H1 (cell line): ENCODE measurements around the gene STXBP6. TPM values are rescaled to one million over a fixed set of nuclear protein-coding genes. Genes with fewer than 3 reads are reported as not detected.

Source experiments
- CTCF ChIA-PET: fragments of 300-600 bp; sonication (Branson Sonifier 250); formaldehyde crosslinking; loops from one replicate; lab custom pipeline; 2021; ENCODE audit not compliant: partially characterized antibody; lab: Charles Lee
- POLR2A ChIA-PET: fragments of 300-600 bp; sonication (Branson Sonifier 250); formaldehyde crosslinking; loops from one replicate; lab custom pipeline; 2021; ENCODE audit warnings: inconsistent platforms; ENCODE audit not compliant: partially characterized antibody; lab: Charles Lee
- DNase-seq, 2 experiments: peaks; one replicate each; pipeline versions ENCODE4 v3.0.0 to v3.0.0-alpha.2; 2010 to 2022; ENCODE audit warnings: low spot score in 2 of 2, low read depth in 1 of 2, mixed read lengths in 1 of 2
- FAIRE-seq: peaks from 2 replicates; lab custom pipeline; 2011; peaks lifted over from hg19 to GRCh38; lab: Jason Lieb, UNC
- H2AFZ ChIP-seq: 2 replicates; pipeline ENCODE4 v1.8.1; 2012; ENCODE audit warnings: low read length, inconsistent platforms
- H2AK5ac ChIP-seq: 2 replicates; pipeline ENCODE4 v1.6.1; 2013; ENCODE audit warnings: low read depth, low read length
- H2BK120ac ChIP-seq: replicated peaks from 2 replicates; pipeline ENCODE3; 2013; ENCODE audit warnings: low read depth, low read length, inconsistent platforms
- H2BK12ac ChIP-seq: 2 replicates; pipeline ENCODE4 v1.6.1; 2013; ENCODE audit warnings: low read depth, low read length
- H2BK15ac ChIP-seq: 2 replicates; pipeline ENCODE4 v1.6.1; 2013; ENCODE audit warnings: low read length
- H2BK20ac ChIP-seq: 2 replicates; pipeline ENCODE4 v1.6.1; 2013; ENCODE audit warnings: low read length
- H2BK5ac ChIP-seq: 2 replicates; pipeline ENCODE4 v1.6.1; 2013; ENCODE audit warnings: low read depth, low read length
- H3K14ac ChIP-seq: 2 replicates; pipeline ENCODE4 v1.6.1; 2013; ENCODE audit warnings: inconsistent platforms; ENCODE audit not compliant: insufficient read length
- H3K18ac ChIP-seq: 2 replicates; pipeline ENCODE4 v1.6.1; 2013; ENCODE audit warnings: low read length; ENCODE audit errors: extremely low read depth
- H3K23ac ChIP-seq: 2 replicates; pipeline ENCODE4 v1.6.1; 2013; ENCODE audit warnings: inconsistent platforms; ENCODE audit not compliant: insufficient read length
- H3K23me2 ChIP-seq: 2 replicates; pipeline ENCODE4 v1.6.1; 2013; ENCODE audit warnings: low read depth, low read length
- H3K27ac ChIP-seq: 2 replicates; pipeline ENCODE4 v1.6.1; 2011; ENCODE audit warnings: low read depth, low read length, inconsistent platforms
- H3K27me3 ChIP-seq, 4 experiments: replicated peaks in 1 of 4; 1 replicate in 1 of 4; 2 replicates in 3 of 4; pipeline versions ENCODE4 v1.6.1 to v1.8.1; 2011 to 2013; ENCODE audit warnings: low read length in 3 of 4, mild to moderate bottlenecking in 3 of 4, inconsistent platforms in 2 of 4, mixed read lengths in 2 of 4, moderate library complexity in 1 of 4; ENCODE audit not compliant: control insufficient read depth in 3 of 4, insufficient read depth in 3 of 4; ENCODE audit errors: extremely low read depth in 1 of 4
- H3K36me3 ChIP-seq, 4 experiments: 2 replicates each; pipeline versions ENCODE4 v1.6.1 to v1.8.1; 2011 to 2013; ENCODE audit warnings: mild to moderate bottlenecking in 4 of 4, low read length in 3 of 4, moderate library complexity in 2 of 4, control low read depth in 1 of 4, inconsistent platforms in 1 of 4; ENCODE audit not compliant: insufficient read depth in 4 of 4, control insufficient read depth in 2 of 4
- H3K4ac ChIP-seq: replicated peaks from 2 replicates; pipeline ENCODE3; 2013; ENCODE audit warnings: low read length, low read depth, mixed read lengths, inconsistent platforms; ENCODE audit not compliant: insufficient read length
- H3K4me1 ChIP-seq, 4 experiments: replicated peaks in 1 of 4; 1 replicate in 1 of 4; 2 replicates in 3 of 4; pipeline versions ENCODE4 v1.6.1 to v1.8.1; 2011 to 2013; ENCODE audit warnings: low read length in 3 of 4, inconsistent platforms in 2 of 4, mixed read lengths in 1 of 4; ENCODE audit not compliant: insufficient read depth in 4 of 4, control insufficient read depth in 3 of 4
- H3K4me2 ChIP-seq, 2 experiments: 2 replicates each; pipeline versions ENCODE4 v1.6.1 to v1.8.1; 2011 to 2013; ENCODE audit warnings: low read depth in 2 of 2, low read length in 2 of 2, control low read depth in 1 of 2, inconsistent platforms in 1 of 2, mild to moderate bottlenecking in 1 of 2; ENCODE audit not compliant: insufficient read depth in 1 of 2
- H3K4me3 ChIP-seq, 4 experiments: fragments of 200-600, 300-600 bp in 1 of 4; sonication (generic), shearing (Covaris generic), sonication (Bioruptor Twin) in 1 of 4; 2 replicates each; pipeline versions ENCODE4 v1.5.1 to v1.8.1; 2011 to 2016; ENCODE audit warnings: low read length in 4 of 4, low read depth in 3 of 4, control low read depth in 2 of 4, inconsistent platforms in 2 of 4, mild to moderate bottlenecking in 2 of 4, mixed read lengths in 1 of 4, moderate library complexity in 1 of 4; ENCODE audit not compliant: insufficient read depth in 2 of 4; ENCODE audit errors: extremely low read depth in 1 of 4
- H3K56ac ChIP-seq: replicated peaks from 2 replicates; pipeline ENCODE3; 2013; ENCODE audit warnings: low read depth, mild to moderate bottlenecking, mixed read lengths, low read length, inconsistent platforms; ENCODE audit not compliant: insufficient read length
- H3K79me1 ChIP-seq: 2 replicates; pipeline ENCODE4 v1.6.1; 2013; ENCODE audit warnings: low read depth, low read length, control low read depth
- H3K79me2 ChIP-seq, 2 experiments: 2 replicates each; pipeline versions ENCODE4 v1.6.1 to v1.8.1; 2012 to 2013; ENCODE audit warnings: low read length in 2 of 2, mild to moderate bottlenecking in 2 of 2, inconsistent platforms in 1 of 2; ENCODE audit not compliant: insufficient read depth in 2 of 2, control insufficient read depth in 1 of 2
- H3K9ac ChIP-seq, 4 experiments: replicated peaks in 1 of 4; 1 replicate in 1 of 4; 2 replicates in 3 of 4; pipeline versions ENCODE4 v1.6.1 to v1.8.1; 2011 to 2013; ENCODE audit warnings: low read depth in 3 of 4, low read length in 3 of 4, control low read depth in 2 of 4, mild to moderate bottlenecking in 2 of 4, moderate library complexity in 2 of 4, inconsistent platforms in 1 of 4; ENCODE audit errors: extremely low read depth in 1 of 4
- H3K9me3 ChIP-seq, 2 experiments: 2 replicates each; pipeline versions ENCODE4 v1.6.1 to v1.8.1; 2012 to 2013; ENCODE audit warnings: mild to moderate bottlenecking in 2 of 2, moderate library complexity in 2 of 2, control low read depth in 1 of 2, inconsistent platforms in 1 of 2, low read depth in 1 of 2, low read length in 1 of 2, mixed read lengths in 1 of 2; ENCODE audit not compliant: insufficient read depth in 2 of 2
- H4K20me1 ChIP-seq, 2 experiments: replicated peaks in 1 of 2; 2 replicates each; pipeline versions ENCODE3 to v1.8.1; 2011 to 2013; ENCODE audit warnings: inconsistent platforms in 2 of 2, low read length in 2 of 2, mild to moderate bottlenecking in 1 of 2; ENCODE audit not compliant: insufficient read depth in 2 of 2, control insufficient read depth in 1 of 2
- H4K5ac ChIP-seq: 2 replicates; pipeline ENCODE4 v1.6.1; 2013; ENCODE audit warnings: low read length, low read depth, mixed read lengths, inconsistent platforms; ENCODE audit not compliant: insufficient read length
- H4K8ac ChIP-seq: 2 replicates; pipeline ENCODE4 v1.8.0; 2013; ENCODE audit warnings: mild to moderate bottlenecking, moderate library complexity, low read length, inconsistent platforms; ENCODE audit not compliant: insufficient read depth; ENCODE audit errors: extremely low read depth
- H4K91ac ChIP-seq: replicated peaks from 2 replicates; pipeline ENCODE3; 2013; ENCODE audit warnings: low read length, mixed read lengths, inconsistent platforms; ENCODE audit not compliant: insufficient read length
- CBX8 ChIP-seq: fragments of 300-800, 300-1000 bp; sonication (generic); IDR thresholded peaks from 2 replicates; pipeline ENCODE4 v1.7.1; 2016; ENCODE audit warnings: low read depth, low read length, borderline replicate concordance
- CHD1 ChIP-seq: IDR thresholded peaks from 2 replicates; pipeline ENCODE4 v1.6.1; 2012; ENCODE audit warnings: low read depth, low read length, improper control_type of control experiment
- E2F6 ChIP-seq: IDR thresholded peaks from 2 replicates; pipeline ENCODE4 v1.6.1; 2012; ENCODE audit warnings: inconsistent platforms
- EGR1 ChIP-seq: IDR thresholded peaks from 2 replicates; pipeline ENCODE4 v1.6.1; 2011; ENCODE audit warnings: low read depth, low read length, borderline replicate concordance
- KDM1A ChIP-seq: fragments of 200-600, 300-600 bp; sonication (generic); IDR thresholded peaks from 2 replicates; pipeline ENCODE4 v1.7.1; 2016; ENCODE audit warnings: mild to moderate bottlenecking, low read length, borderline replicate concordance
- PHF8 ChIP-seq: fragments of 200-600 bp; sonication (generic); conservative IDR thresholded peaks from 2 replicates; pipeline ENCODE4 v1.7.1; 2012; ENCODE audit warnings: low read depth, mild to moderate bottlenecking, inconsistent platforms, low read length, moderate library complexity
- RFX5 ChIP-seq: IDR thresholded peaks from 2 replicates; pipeline ENCODE4 v1.6.1; 2011; ENCODE audit warnings: low read depth, low read length, improper control_type of control experiment, borderline replicate concordance
- SRF ChIP-seq: IDR thresholded peaks from 2 replicates; pipeline ENCODE4 v1.6.1; 2011; ENCODE audit warnings: mild to moderate bottlenecking, low read depth, low read length, moderate library complexity
- TAF1 ChIP-seq: IDR thresholded peaks from 2 replicates; pipeline ENCODE4 v1.6.1; 2011; ENCODE audit warnings: mild to moderate bottlenecking, low read depth, low read length
- WGBS, 2 experiments: shearing (Covaris generic) in 1 of 2; methylation state at CpG; one replicate each; pipeline versions ENCODE4 v1.1.6 to v1.1.7; 2013 to 2015; ENCODE audit warnings: low lambda C conversion rate in 2 of 2, mixed read lengths in 2 of 2, inconsistent platforms in 1 of 2, low coverage in 1 of 2, missing lambda C conversion rate in 1 of 2; ENCODE audit not compliant: insufficient replicate concordance in 2 of 2, insufficient coverage in 1 of 2, insufficient read length in 1 of 2; ENCODE audit errors: extremely low coverage in 1 of 2, missing lambda C conversion rate in 1 of 2; 5-methylcytosine and 5-hydroxymethylcytosine counted together
- polyA plus RNA-seq, 7 experiments: library from polyadenylated mRNA; depleted of rRNA in 3 of 7; stranded (reverse) in 5 of 7; unstranded in 2 of 7; fragments of >200 nt in 5 of 7; fragments of 200-250 nt in 2 of 7; gene quantifications; 1 replicate in 5 of 7; 2 replicates in 1 of 7; 4 replicates in 1 of 7; pipeline versions ENCODE4 v1.2.1 to v1.2.3, GENCODE V29; 2011 to 2013; ENCODE audit warnings: missing spikeins in 2 of 7, mixed read lengths in 2 of 7
- total RNA-seq: library from RNA; stranded (reverse); fragmentation: NEBNext Ultra II Directional; extraction: Animal tissue kit (Norgen Biotek cat#: 25700); gene quantifications from 2 replicates; pipeline ENCODE4 v1.2.1, GENCODE V29; 2021
- TF ChIP-seq, protein P1 (sequence below): IDR thresholded peaks from 2 replicates; pipeline ENCODE4 v1.6.1; 2011; ENCODE audit warnings: low read depth, mild to moderate bottlenecking, low read length; ENCODE audit not compliant: insufficient read depth

The STXBP6 gene
- total and polyA plus RNA-seq, 2 of the 8 experiments (the other 6 are each of a cell fraction or from before 2014, with no cell fraction given) = 9.4 to 18.1 TPM

GRCh38 chr14:24937300-24937699 lies 112.6 kb downstream of the STXBP6 start:
- no peaks in the 10 kb centered on the region for H3K36me3 ChIP-seq
- no peak overlapping the region for H3K23ac ChIP-seq
- H3K4me1 ChIP-seq = peaks cover 2 to 12% (median 8%) of the 10 kb centered on the region in 4 experiments; a peak in 5 of 7 replicates
- WGBS, 2 experiments = 94% methylated on average over 1 of the region's 1 CpG; no CpG with 5 or more reads in 1 of the 2 experiments
- no peak overlapping the region for H3K4ac ChIP-seq
- POLR2A ChIA-PET = no interaction called here
- no peaks in the 10 kb centered on the region for H3K79me2 ChIP-seq
- no peak overlapping the region for H2BK120ac ChIP-seq
- peaks cover 2% of the 10 kb centered on the region; the same call in 1 of the 2 replicates for H3K79me1 ChIP-seq
- H4K8ac ChIP-seq = no peak overlapping the region
- no peaks in the 10 kb centered on the region for H3K9me3 ChIP-seq
- FAIRE-seq (no peak), DNase-seq (no peak)
- H3K4me3 ChIP-seq = no peak overlapping the region
- H3K18ac ChIP-seq = no peak overlapping the region
- H3K14ac ChIP-seq = no peak overlapping the region
- no peak overlapping the region for H3K56ac ChIP-seq
- no peaks in the 10 kb centered on the region for H3K27me3 ChIP-seq
- no peak overlapping the region for H3K4me2 ChIP-seq
- H2BK20ac ChIP-seq = no peak overlapping the region
- no peak overlapping the region for H3K27ac ChIP-seq
- no peak overlapping the region for H2AFZ ChIP-seq
- H3K23me2 ChIP-seq = no peaks in the 10 kb centered on the region
- H4K20me1 ChIP-seq = no peaks in the 10 kb centered on the region
- H2BK12ac ChIP-seq = no peak overlapping the region
- H2AK5ac ChIP-seq = no peak overlapping the region
- TF ChIP-seq CHD1 = no peak
- TF ChIP-seq RFX5 = no peak
- no peak for TF ChIP-seq E2F6
- no peak for TF ChIP-seq KDM1A
- no peak for TF ChIP-seq TAF1
- no peak for TF ChIP-seq PHF8
- TF ChIP-seq CBX8 = no peak
- TF ChIP-seq, protein P1, sequence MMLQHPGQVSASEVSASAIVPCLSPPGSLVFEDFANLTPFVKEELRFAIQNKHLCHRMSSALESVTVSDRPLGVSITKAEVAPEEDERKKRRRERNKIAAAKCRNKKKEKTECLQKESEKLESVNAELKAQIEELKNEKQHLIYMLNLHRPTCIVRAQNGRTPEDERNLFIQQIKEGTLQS = no peak
- TF ChIP-seq EGR1 = no peak
- no peak for TF ChIP-seq SRF
- H4K5ac ChIP-seq = no peak overlapping the region
- CTCF ChIA-PET = interaction anchor here (1.2 kb wide), 1 partner anchor 9 kb away, joined by 3 read pairs; no protein-coding TSS in a partner anchor
- H4K91ac ChIP-seq = no peak overlapping the region
- H2BK15ac ChIP-seq = no peak overlapping the region
- H3K9ac ChIP-seq = no peak overlapping the region
- no peak overlapping the region for H2BK5ac ChIP-seq
